Fibroblast of gingiva (primary cell): ENCODE data around the gene ACAD8.
"Not testable (repeated sequence)": the region's sequence is repeated elsewhere in the genome, so short reads cannot be mapped to it uniquely, and the experiment has no call there.

Source experiments
- DNase-seq: peaks from one replicate; pipeline ENCODE4 v3.0.0-alpha.2; 2011; ENCODE audit warnings: low read depth

Gene ACAD8

DNA sequence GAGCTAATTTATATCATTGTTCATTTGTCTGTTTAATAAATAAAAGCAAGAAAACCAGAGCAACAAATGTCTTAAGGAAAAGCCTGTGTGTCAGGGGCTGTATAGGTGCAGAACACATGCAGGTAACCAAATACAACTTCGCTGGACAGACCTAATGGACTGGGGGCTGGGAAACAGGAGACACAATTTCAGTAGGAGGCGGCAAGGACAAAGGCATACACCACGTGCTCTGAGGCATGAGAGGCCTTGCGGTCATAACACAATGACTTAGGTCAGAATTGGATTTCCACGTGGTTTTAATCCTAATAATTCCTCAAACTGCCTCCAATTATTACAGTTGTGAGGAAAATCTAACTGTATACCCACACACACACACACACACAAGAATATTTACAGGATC lies 14.1 kb downstream of the ACAD8 start:
- no peak for DNase-seq

- no peak for DNase-seq
Measured at GRCh38 chr11:134267966-134268365, 14.6 kb downstream of the ACAD8 start.

DNA sequence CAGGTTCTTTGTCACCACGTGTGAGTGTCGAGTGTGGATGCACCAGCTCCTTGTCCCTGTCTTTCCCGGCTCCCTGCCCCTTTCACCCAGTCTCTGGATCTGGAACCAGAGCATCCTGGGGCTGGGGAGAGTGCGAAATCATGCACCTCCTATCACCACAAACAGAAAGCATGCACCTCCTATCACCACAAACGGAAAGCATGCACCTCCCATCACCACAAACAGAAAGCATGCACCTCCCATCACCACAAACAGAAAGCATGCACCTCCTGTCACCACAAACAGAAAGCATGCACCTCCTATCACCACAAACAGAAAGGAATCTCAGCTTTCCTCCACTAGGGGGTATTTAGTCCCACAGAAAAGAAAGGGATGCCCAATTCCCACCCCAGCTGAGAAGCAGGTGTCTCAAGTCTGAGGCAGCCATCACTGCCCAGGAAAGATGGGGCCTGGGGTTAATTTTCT lies 16.9 kb downstream of the ACAD8 start:
- no peak for DNase-seq

GRCh38 chr11:134271978-134272377 lies 18.6 kb downstream of the ACAD8 start:
- no peak for DNase-seq

GRCh38 chr11:134272381-134273316 lies 19.3 kb downstream of the ACAD8 start:
- peak; percentile 28 for DNase-seq

- DNase-seq, result no peak
Measured at GRCh38 chr11:134273317-134273712, 19.9 kb downstream of the ACAD8 start.

DNA sequence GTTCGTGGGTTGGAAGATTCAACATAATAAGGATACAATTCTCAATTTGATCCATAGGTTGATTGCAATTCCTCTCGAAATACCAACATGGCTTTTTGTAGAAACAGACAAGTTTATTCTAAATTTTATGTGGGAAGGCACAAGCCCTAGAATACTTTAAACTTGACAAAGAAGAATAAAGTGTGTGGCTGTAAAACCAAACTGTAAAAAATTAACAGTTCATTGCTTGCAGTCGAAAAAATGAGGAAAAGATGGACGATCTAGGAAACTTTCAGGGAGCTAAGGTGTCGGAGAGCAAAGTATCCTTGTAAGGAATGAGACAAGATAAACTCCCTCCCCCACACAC lies 21.8 kb downstream of the ACAD8 start:
- DNase-seq, result no peak

- no peak for DNase-seq
Measured at GRCh38 chr11:134275534-134276395, 22.4 kb downstream of the ACAD8 start, which contains the start of gene GLB1L3. GLB1L3 (plus strand) TSS chr11:134276379; CDS start chr11:134276741, 362 bp downstream.

GRCh38 chr11:134276396-134277182 lies 23.2 kb downstream of the ACAD8 start:
- DNase-seq, result no peak

DNA sequence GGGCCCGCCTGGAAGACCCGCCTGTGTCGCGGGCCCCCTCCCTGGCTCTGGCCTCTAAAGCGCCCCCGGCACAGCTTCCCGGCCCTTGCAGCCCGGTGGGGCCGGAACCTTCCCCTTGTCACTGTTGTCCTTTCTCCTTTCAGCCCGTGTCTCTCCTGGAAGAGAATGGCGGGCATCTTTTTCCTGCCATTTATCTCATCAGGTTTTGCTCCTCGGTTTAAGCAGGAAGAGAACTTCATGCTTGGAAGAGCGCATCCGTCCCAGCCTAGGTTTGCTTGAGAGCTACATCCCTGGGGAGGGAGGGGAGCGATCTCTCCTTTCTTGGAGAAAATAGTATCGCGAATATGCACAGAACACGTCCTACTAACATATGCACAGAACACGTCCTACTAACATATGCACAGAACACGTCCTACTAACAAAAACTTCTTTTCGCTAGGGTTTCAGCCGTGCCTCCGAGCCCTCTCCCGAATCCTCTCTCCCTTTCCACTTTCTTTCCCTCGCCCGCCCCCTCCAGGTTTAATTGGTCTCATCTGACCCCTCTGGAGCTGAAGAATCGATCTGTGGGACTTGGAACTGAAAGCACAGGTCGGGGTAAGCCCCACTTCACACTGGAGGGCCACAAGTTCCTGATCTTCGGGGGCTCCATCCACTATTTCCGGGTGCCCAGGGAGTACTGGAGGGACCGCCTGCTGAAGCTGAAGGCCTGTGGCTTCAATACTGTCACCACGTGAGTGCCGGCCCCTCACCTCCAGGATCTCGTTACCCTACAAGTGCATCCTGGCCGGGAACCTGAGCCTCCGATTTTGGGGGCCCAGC lies 24.0 kb downstream of the ACAD8 start:
- no peak for DNase-seq

DNA sequence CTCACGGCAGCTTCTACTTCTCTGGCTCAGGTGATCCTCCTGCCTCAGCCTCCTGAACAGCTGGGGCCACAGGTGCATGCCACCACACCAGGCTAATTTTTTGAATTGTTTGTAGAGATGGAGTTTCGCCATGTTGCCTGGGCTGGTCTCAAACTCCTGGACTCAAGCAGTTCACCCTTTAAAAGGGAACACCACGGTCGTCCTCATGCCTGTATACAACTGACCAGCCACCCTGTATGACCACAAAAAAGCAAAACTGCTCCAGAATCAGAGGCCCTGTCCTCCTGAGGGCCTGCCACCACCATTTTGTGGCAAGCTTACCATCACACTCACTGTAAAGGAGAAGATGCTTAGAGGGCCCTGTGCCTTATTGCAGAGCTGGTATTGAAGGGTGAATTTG lies 25.0 kb downstream of the ACAD8 start:
- DNase-seq, result no peak

DNA sequence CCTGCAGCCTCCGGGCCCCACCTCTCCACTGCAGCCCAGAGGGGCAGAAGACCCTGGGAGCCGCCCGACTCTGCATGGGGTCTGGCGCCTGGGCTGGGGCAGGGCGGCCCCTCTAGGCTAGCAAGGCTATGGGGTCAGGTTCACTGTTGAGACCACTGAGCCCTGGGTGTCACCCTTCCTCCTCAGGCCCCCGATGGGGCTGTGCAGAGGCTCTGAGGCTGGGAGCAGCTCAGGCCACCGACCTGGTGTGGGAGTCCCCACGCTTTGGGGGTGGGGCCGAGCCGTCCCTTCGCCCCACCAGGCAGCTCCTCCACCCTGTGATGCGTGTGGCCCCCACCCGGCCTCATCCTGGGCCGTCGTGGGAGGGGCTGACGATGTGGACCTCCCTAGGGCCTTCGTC lies 28.3 kb downstream of the ACAD8 start:
- DNase-seq, result not testable (repeated sequence)

DNA sequence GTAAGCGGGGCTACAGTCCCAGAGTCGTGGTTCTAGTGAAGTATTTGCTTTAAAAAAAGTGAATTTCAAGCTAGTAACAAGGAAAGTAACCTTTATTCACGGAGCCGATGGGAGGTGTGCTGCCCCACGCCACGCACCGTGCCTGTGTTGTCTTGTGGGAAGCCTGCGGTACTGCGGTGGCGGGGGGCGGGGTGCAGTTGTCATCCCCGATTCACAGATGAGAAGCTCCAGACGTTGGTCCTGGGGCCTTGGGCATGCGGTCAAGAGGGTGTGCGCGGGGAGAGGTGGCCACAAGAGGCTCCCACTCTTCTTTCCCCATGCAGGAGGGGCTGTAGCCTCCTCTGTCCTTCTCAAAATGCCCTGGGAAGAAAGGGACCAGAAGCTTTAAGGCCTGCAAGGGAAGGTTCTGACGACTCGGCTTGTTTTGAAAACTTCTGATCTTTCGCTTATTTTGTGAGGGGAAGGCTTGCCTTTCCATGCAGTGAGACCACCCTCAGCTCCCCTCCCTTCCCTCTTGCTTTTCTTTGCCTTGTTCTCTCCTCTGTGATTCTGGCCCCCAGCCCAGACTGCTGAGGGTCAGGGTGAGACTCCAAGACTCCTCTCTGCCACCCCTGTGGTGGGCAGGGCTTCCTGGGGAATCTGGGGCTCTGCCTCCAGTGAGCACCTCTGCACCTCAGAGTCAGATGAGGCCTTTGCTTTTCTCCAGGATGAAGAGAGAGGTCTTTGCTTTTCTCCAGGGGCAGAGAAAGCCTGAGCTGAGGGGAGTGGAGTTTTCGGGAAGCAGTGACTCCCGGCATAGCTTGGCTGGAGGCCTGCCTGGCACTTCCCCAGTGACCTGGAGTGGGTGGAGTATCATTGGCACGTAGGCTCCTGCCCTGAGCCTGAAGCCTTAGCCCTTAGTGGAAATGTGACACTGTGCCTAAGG lies 29.0 kb downstream of the ACAD8 start:
- DNase-seq, result no peak

GRCh38 chr11:134283461-134284230 lies 30.3 kb downstream of the ACAD8 start:
- DNase-seq, result no peak

DNA sequence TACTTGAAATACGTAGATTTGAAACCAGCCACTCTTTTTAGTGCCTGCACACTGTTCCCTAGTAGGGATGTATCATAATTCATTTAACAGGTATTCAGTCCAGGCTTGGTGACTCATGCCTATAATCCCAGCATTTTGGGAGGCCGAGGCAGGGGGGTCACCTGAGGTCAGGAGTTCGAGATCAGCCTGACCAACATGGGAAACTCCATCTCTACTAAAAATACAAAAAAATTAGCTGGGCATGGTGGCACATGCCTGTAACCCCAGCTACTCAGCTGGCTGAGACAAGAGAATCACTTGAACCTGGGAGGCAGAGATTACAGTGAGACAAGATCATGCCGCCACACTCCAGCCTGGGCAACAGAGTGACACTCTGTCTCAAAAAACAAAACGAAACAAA lies 31.0 kb downstream of the ACAD8 start:
- not testable (repeated sequence) for DNase-seq

GRCh38 chr11:134287561-134287960 lies 34.2 kb downstream of the ACAD8 start:
- DNase-seq, result no peak

DNA sequence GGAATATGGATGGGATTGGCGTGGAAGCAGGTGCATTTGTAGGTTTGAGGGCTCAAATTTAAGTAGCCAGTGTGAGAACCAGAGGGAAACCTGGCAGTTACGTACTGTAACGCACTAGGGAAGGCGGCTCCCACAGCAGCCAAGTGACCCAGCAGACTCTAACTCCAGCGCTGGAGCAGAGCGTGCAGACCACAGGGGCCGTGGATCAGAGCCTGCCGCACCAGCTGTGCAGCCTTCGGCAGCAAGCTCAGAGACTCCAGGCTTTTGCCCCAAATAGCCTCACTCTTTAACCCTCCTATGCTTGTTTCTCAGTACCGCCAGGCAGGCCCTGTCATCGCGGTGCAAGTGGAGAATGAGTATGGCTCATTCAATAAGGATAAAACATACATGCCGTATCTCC lies 35.1 kb downstream of the ACAD8 start:
- DNase-seq, result no peak

DNA sequence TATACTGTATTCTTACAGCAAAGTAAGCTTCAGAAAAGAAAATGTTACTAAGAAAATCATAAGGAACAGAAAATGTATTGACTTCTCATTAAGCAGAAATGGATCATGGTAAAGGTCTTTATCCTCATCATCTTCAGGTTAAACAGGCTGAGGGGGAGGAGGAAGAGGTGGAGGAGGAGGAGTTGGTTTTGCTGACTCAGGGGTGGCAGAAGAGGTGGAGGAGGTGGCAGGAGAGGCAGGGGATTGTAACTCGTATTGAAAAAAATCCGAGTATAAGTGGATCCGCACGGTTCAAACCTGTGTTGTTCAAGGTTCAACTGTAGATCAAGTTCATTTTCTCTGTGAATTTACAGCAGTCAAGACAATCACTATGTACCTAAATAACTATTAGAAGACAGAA lies 35.8 kb downstream of the ACAD8 start:
- DNase-seq, result no peak

DNA sequence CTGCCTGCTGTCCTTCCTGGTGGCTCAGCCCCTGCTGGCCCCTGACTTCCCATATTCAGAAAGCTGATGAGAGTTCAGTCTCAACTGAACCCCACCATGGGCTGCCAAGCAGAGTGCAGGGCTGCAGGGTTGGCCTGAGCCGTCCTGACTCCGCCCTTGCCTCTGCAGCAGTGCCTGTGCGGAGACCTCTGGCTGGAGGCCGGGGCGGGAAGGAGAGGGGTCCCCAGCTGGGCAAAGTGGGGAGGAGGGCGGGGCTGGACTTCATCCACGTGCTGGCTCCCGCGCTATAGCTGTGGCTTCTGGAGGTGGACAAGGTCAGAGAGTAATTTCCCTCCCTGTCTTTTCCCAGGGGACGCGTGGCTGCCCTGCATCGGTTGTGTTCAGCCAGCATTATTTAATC lies 36.4 kb downstream of the ACAD8 start:
- no peak for DNase-seq
